ENCODE measurements around the gene ZKSCAN3.

GRCh38 chr6:28402197-28402596 lies 52.5 kb downstream of the ZKSCAN3 start:
- TF ChIP-seq, protein P1, sequence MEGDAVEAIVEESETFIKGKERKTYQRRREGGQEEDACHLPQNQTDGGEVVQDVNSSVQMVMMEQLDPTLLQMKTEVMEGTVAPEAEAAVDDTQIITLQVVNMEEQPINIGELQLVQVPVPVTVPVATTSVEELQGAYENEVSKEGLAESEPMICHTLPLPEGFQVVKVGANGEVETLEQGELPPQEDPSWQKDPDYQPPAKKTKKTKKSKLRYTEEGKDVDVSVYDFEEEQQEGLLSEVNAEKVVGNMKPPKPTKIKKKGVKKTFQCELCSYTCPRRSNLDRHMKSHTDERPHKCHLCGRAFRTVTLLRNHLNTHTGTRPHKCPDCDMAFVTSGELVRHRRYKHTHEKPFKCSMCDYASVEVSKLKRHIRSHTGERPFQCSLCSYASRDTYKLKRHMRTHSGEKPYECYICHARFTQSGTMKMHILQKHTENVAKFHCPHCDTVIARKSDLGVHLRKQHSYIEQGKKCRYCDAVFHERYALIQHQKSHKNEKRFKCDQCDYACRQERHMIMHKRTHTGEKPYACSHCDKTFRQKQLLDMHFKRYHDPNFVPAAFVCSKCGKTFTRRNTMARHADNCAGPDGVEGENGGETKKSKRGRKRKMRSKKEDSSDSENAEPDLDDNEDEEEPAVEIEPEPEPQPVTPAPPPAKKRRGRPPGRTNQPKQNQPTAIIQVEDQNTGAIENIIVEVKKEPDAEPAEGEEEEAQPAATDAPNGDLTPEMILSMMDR (IDR thresholded peaks at IDR 0.05; ENCODE audit: insufficient read depth, low read length, poor library complexity, severe bottlenecking): no peak
- TF ChIP-seq EZH2phosphoT487 (conservative IDR thresholded peaks at IDR 0.05; ENCODE audit: low read length): no peak

All from SU-DHL-6 (cell line).